BE2C (cell line): ENCODE data around the gene LCOR.

Source experiments
- DNase-seq: peaks from one replicate; pipeline ENCODE4 v3.0.0-alpha.2; 2020
- H3K27me3 ChIP-seq: fragments of 250-450 bp; sonication (Bioruptor Pico); 2 replicates; pipeline ENCODE4 v1.5.1; 2020; ENCODE audit warnings: mild to moderate bottlenecking
- H3K36me3 ChIP-seq: fragments of 250-450 bp; sonication (Bioruptor Pico); 2 replicates; pipeline ENCODE4 v1.5.1; 2020; ENCODE audit warnings: mild to moderate bottlenecking
- H3K4me1 ChIP-seq: fragments of 250-450 bp; sonication (Bioruptor Pico); 2 replicates; pipeline ENCODE4 v1.5.1; 2020
- H3K4me3 ChIP-seq: 2 replicates; pipeline ENCODE4 v1.5.1; 2011; ENCODE audit warnings: low read depth, low read length
- H3K9me3 ChIP-seq: fragments of 250-450 bp; sonication (Bioruptor Pico); 2 replicates; pipeline ENCODE4 v1.5.1; 2020
- TF ChIP-seq, protein P1 (sequence below): IDR thresholded peaks from 2 replicates; pipeline ENCODE4 v1.5.1; 2012; ENCODE audit warnings: mild to moderate bottlenecking, low read depth, low read length

LCOR gene

DNA sequence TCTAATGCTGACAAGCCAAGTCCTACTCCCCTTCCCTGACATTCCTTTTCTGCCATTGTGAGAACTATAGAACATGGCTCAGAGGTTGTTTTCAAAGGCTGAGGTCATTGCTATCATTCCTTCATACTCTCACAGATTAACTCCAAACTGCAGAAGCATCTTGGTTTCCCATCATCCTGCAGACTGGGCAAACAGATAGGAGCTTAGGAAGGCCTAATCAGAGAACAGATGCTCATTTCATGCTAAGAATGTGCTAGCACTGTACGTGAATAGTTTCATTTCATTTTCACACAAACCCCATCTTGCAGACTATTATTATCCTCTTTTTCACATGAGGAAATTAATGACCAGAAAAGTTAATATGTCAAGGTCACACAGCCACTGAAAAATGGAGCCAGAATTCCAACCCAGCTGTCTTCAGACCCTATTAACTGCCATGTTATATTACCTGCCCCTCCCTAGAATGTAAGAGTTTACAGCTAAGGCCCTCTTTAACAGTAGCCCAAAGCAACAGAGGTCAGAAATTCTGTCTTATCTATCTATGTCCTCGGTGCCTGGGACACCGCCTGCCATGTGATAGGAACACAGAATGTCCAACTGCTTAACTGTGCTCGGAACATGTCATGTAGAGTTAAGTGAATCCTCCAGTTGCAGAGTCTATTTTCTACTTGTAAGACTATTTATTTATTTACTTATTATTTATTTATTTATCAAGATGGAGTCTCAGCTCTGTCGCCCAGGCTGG lies 2.9 kb upstream of the LCOR start:
- Histone ChIP-seq H3K9me3 (no peaks in the 10 kb centered on the region), H3K36me3 (no peaks in the 10 kb centered on the region), H3K4me1 (no peaks in the 10 kb centered on the region), H3K27me3 (no peaks in the 10 kb centered on the region), H3K4me3 (no peak overlapping the region)
- TF ChIP-seq, protein P1, sequence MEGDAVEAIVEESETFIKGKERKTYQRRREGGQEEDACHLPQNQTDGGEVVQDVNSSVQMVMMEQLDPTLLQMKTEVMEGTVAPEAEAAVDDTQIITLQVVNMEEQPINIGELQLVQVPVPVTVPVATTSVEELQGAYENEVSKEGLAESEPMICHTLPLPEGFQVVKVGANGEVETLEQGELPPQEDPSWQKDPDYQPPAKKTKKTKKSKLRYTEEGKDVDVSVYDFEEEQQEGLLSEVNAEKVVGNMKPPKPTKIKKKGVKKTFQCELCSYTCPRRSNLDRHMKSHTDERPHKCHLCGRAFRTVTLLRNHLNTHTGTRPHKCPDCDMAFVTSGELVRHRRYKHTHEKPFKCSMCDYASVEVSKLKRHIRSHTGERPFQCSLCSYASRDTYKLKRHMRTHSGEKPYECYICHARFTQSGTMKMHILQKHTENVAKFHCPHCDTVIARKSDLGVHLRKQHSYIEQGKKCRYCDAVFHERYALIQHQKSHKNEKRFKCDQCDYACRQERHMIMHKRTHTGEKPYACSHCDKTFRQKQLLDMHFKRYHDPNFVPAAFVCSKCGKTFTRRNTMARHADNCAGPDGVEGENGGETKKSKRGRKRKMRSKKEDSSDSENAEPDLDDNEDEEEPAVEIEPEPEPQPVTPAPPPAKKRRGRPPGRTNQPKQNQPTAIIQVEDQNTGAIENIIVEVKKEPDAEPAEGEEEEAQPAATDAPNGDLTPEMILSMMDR = no peak
- DNase-seq = no peak

DNA sequence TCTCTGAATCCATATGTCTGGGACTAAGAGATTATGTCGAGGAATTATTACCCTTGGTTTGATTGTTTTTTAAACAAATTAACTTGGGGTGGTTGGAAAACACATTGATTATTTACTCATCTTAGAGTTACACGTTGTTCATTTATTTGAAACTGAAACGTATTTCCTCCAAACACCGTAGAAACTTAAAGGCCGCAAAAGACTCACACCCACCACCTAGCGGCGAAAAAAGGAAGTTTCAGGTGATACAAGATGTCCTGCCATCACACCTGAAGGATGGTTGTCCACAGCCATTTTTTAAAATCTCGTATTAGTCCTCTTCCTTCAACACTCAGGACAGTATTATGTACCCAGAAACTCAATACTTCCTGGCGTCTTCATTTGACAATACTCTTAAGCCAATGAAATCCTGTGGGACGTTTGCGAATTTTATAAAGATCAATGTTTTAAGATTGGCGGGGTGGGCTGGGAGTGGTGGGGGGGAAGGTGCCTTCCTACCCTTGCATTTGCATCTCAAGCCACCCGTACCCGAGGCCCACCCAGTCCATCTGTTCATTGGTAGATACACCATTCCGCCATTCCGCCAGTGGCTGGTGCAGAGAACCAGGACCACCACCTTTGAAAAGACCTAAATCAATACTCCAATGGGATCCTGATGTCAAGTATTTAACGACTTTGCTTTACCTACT lies 1.4 kb upstream of the LCOR start:
- TF ChIP-seq, protein P1 = peak; percentile 87
- DNase-seq = peak; percentile 57
- no peak overlapping the region for H3K4me3 ChIP-seq

DNA sequence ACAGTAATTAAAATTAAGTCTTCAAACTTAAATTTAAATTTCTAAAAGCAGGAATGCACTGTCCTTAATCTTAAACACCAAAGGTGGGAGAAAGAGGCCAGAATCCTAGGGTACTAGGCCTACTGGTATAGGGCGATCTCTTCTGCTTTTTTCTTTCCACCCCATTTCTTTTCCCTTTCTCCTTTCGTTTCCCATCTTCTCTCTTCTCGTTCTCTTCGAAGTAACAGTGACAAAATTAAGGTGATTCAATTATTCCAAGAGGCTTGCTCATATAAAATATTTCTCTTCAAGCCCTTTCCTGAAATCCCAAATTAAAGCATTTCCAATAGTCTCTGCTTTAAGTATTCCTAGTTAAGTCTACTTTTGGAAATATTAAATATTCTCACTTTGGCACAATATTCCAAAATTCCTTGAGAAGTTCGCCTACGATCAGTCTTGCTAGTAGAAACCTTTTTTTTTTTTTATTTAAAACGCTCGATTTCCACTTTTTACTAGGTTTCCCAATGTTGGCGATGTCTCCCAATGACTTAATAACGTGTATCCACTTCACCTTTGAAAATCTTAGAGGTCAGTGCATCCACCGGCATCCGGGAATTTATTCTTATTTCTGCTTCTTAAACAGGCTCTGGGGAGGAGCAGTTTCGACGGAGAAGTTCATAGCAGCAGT lies 765 bp upstream of the LCOR start:
- DNase-seq = no peak
- no peaks in the 10 kb centered on the region; the same call in 1 of the 2 replicates for H3K36me3 ChIP-seq
- no peaks in the 10 kb centered on the region for H3K9me3 ChIP-seq
- H3K4me1 ChIP-seq = peaks cover 7% of the 10 kb centered on the region
- TF ChIP-seq, protein P1 = no peak
- no peaks in the 10 kb centered on the region for H3K27me3 ChIP-seq
- H3K4me3 ChIP-seq = peak overlapping the region; percentile 74

More for the DNA sequence above, 1.4 kb upstream of the LCOR start:
- no peaks in the 10 kb centered on the region for H3K9me3 ChIP-seq
- no peaks in the 10 kb centered on the region; the same call in 1 of the 2 replicates for H3K36me3 ChIP-seq
- H3K4me1 ChIP-seq = peaks cover 3% of the 10 kb centered on the region; the same call in 1 of the 2 replicates
- H3K27me3 ChIP-seq = no peaks in the 10 kb centered on the region

DNA sequence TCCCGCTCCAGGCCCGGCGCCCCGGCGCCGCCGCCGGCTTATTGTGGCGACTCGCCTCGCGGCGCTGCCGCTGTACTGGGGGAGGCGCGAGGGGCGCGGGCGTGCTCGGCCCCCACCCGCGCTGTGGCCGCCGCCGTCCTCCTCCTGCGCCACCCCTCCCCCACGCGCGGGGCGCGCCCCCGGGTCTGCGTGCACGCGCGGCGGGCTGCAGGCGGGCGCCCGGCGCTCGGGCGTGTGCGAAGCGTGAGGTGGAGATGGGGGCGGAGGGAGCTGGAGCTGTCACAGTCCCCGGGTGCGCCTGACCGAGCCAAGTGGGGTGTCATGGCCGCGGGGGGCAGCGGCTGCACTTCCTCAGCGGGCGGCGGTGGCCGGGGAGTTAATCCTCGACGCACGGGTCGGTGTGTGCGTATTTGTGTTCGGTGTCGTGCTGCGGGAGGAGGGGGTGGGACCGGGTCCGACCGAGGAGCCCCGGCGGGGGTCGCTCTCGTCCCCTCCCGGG lies 672 bp downstream of the LCOR start:
- Histone ChIP-seq H3K4me1 (peaks cover 7% of the 10 kb centered on the region), H3K9me3 (no peaks in the 10 kb centered on the region), H3K4me3 (peak overlapping the region; percentile 83), H3K36me3 (no peaks in the 10 kb centered on the region; the same call in 1 of the 2 replicates), H3K27me3 (no peaks in the 10 kb centered on the region)
- peak; percentile 85 for DNase-seq
- TF ChIP-seq, protein P1 = no peak

DNA sequence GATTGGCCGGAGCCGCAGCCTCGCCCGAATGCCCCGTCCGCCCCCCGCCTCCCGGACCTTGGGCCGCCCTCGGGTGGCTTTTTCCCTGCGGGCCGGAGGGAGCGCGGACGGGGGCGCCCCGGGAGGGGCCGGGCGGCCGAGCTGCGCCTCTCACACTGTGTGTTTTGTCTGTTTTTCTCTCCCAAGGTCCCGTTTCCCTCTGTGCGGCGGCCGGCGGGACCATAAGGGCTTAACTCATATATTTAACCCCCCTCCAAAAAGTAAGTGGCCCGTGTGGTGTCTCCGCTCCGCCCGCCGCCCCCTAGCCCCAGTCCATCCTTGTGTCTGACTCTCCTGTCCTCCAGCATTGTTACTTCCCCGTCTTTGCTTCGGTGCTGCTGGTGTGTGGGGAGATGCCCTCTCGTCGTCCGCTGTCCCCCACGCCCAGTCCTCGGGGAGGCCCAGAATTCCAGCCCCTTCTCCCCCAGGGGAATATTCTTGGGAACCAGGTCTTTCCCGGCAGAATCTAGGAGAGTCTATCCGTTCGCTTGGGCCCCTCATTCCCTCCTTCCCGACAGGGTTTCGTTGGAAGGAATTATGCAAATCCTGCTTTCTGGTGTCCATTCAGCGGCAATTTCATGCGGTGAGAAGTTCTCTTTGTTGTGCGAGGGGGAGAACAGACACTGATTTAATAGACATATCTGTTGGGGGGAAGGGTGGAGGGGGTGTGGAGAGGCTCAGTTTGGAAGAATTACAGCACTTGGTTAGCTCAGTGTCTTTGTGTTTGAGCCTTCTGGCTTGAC lies 1.3 kb downstream of the LCOR start:
- peak; percentile 33 for DNase-seq
- H3K36me3 ChIP-seq = no peaks in the 10 kb centered on the region; the same call in 1 of the 2 replicates
- no peaks in the 10 kb centered on the region for H3K27me3 ChIP-seq
- H3K4me1 ChIP-seq = peaks cover 7% of the 10 kb centered on the region
- TF ChIP-seq, protein P1 = no peak
- peak overlapping the region; percentile 83 for H3K4me3 ChIP-seq
- H3K9me3 ChIP-seq = no peaks in the 10 kb centered on the region
